Skin epidermis (tissue), 12 donors: ENCODE results near the gene CACNA2D3.

Experiments
- H3K27ac ChIP-seq, 21 experiments: fragments of 200-600 bp; sonication (generic) in 11 of 21; one replicate each; pipeline ENCODE4 v1.5.0; 2020; ENCODE audit warnings: mild to moderate bottlenecking in 3 of 21, inconsistent platforms in 2 of 21, moderate library complexity in 2 of 21
- H3K4me3 ChIP-seq, 7 experiments: fragments of 200-600 bp; sonication (generic) in 2 of 7; one replicate each; pipeline ENCODE4 v1.5.0; 2020; ENCODE audit warnings: inconsistent platforms in 2 of 7, mild to moderate bottlenecking in 2 of 7, moderate library complexity in 1 of 7

Gene CACNA2D3

GRCh38 chr3:54866251-54866650 lies 743.9 kb downstream of the CACNA2D3 start:
- no peak overlapping the region for H3K4me3 ChIP-seq

GRCh38 chr3:54870423-54870822 lies 748.1 kb downstream of the CACNA2D3 start:
- Histone ChIP-seq H3K4me3 (no peak overlapping the region), H3K27ac (peak overlapping the region in 1 of 21 experiments; percentile 37)

More at GRCh38 chr3:54866251-54866650, 743.9 kb downstream of the CACNA2D3 start:
- H3K27ac ChIP-seq, result no peak overlapping the region

- no peak overlapping the region for H3K27ac ChIP-seq
- H3K4me3 ChIP-seq, result no peak overlapping the region
These were observed 749.5 kb downstream of the CACNA2D3 start for GRCh38 chr3:54871867-54872266.

GRCh38 chr3:54873059-54874010 lies 751.0 kb downstream of the CACNA2D3 start:
- peak overlapping the region in 1 of 21 experiments; percentile 17 for H3K27ac ChIP-seq
- H3K4me3 ChIP-seq, result no peak overlapping the region

GRCh38 chr3:54874816-54875556 lies 752.6 kb downstream of the CACNA2D3 start:
- Histone ChIP-seq H3K4me3 (no peak overlapping the region), H3K27ac (peak overlapping the region in 13 of 21 experiments; percentile 27 to 85 (median 59))

- Histone ChIP-seq H3K4me3 (no peak overlapping the region), H3K27ac (peak overlapping the region in 14 of 21 experiments; percentile 2 to 85 (median 55))
These were observed 753.4 kb downstream of the CACNA2D3 start for GRCh38 chr3:54875596-54876268.

GRCh38 chr3:54876694-54877093 lies 754.3 kb downstream of the CACNA2D3 start:
- Histone ChIP-seq H3K4me3 (no peak overlapping the region), H3K27ac (peak overlapping the region in 4 of 21 experiments; percentile 24 to 85 (median 58))

- no peak overlapping the region for H3K4me3 ChIP-seq
- peak overlapping the region in 12 of 21 experiments; percentile 8 to 85 (median 32) for H3K27ac ChIP-seq
These were observed 755.4 kb downstream of the CACNA2D3 start for GRCh38 chr3:54877730-54878129.

- peak overlapping the region in 11 of 21 experiments; percentile 8 to 69 (median 36) for H3K27ac ChIP-seq
These were observed 755.8 kb downstream of the CACNA2D3 start for GRCh38 chr3:54878145-54878544.

GRCh38 chr3:54882129-54882833 lies 759.9 kb downstream of the CACNA2D3 start:
- H3K4me3 ChIP-seq, result no peak overlapping the region
- peak overlapping the region in 15 of 21 experiments; percentile 15 to 86 (median 60) for H3K27ac ChIP-seq

More at GRCh38 chr3:54878145-54878544, 755.8 kb downstream of the CACNA2D3 start:
- H3K4me3 ChIP-seq, result no peak overlapping the region

- Histone ChIP-seq H3K27ac (no peak overlapping the region), H3K4me3 (no peak overlapping the region)
These were observed 765.8 kb downstream of the CACNA2D3 start for GRCh38 chr3:54888162-54888561.

- Histone ChIP-seq H3K4me3 (no peak overlapping the region), H3K27ac (peak overlapping the region in 1 of 21 experiments; percentile 14)
These were observed 766.5 kb downstream of the CACNA2D3 start for GRCh38 chr3:54888873-54889272.

- Histone ChIP-seq H3K27ac (peak overlapping the region in 3 of 21 experiments; percentile 10 to 31 (median 14)), H3K4me3 (no peak overlapping the region)
These were observed 767.4 kb downstream of the CACNA2D3 start for GRCh38 chr3:54889731-54890130.

- H3K27ac ChIP-seq, result peak overlapping the region in 18 of 21 experiments; percentile 26 to 72 (median 58)
- no peak overlapping the region for H3K4me3 ChIP-seq
These were observed 769.2 kb downstream of the CACNA2D3 start for GRCh38 chr3:54891540-54891897.

GRCh38 chr3:54892168-54892567 lies 769.8 kb downstream of the CACNA2D3 start:
- no peak overlapping the region for H3K4me3 ChIP-seq
- H3K27ac ChIP-seq, result peak overlapping the region in 10 of 21 experiments; percentile 25 to 72 (median 57)

GRCh38 chr3:54895613-54896012 lies 773.3 kb downstream of the CACNA2D3 start:
- Histone ChIP-seq H3K4me3 (no peak overlapping the region), H3K27ac (no peak overlapping the region)

GRCh38 chr3:54897028-54897711 lies 774.8 kb downstream of the CACNA2D3 start:
- Histone ChIP-seq H3K27ac (peak overlapping the region in 2 of 21 experiments; percentile 28 to 31), H3K4me3 (no peak overlapping the region)

GRCh38 chr3:54899273-54899672 lies 776.9 kb downstream of the CACNA2D3 start:
- H3K27ac ChIP-seq, result no peak overlapping the region
- no peak overlapping the region for H3K4me3 ChIP-seq
